Measurements from ENCODE around the gene ZBTB46.
"Not testable (repeated sequence)": the region's sequence is repeated elsewhere in the genome, so short reads cannot be mapped to it uniquely, and the experiment has no call there.

Gene ZBTB46, protein sequence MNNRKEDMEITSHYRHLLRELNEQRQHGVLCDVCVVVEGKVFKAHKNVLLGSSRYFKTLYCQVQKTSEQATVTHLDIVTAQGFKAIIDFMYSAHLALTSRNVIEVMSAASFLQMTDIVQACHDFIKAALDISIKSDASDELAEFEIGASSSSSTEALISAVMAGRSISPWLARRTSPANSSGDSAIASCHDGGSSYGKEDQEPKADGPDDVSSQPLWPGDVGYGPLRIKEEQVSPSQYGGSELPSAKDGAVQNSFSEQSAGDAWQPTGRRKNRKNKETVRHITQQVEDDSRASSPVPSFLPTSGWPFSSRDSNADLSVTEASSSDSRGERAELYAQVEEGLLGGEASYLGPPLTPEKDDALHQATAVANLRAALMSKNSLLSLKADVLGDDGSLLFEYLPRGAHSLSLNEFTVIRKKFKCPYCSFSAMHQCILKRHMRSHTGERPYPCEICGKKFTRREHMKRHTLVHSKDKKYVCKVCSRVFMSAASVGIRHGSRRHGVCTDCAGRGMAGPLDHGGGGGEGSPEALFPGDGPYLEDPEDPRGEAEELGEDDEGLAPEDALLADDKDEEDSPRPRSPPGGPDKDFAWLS

DNA sequence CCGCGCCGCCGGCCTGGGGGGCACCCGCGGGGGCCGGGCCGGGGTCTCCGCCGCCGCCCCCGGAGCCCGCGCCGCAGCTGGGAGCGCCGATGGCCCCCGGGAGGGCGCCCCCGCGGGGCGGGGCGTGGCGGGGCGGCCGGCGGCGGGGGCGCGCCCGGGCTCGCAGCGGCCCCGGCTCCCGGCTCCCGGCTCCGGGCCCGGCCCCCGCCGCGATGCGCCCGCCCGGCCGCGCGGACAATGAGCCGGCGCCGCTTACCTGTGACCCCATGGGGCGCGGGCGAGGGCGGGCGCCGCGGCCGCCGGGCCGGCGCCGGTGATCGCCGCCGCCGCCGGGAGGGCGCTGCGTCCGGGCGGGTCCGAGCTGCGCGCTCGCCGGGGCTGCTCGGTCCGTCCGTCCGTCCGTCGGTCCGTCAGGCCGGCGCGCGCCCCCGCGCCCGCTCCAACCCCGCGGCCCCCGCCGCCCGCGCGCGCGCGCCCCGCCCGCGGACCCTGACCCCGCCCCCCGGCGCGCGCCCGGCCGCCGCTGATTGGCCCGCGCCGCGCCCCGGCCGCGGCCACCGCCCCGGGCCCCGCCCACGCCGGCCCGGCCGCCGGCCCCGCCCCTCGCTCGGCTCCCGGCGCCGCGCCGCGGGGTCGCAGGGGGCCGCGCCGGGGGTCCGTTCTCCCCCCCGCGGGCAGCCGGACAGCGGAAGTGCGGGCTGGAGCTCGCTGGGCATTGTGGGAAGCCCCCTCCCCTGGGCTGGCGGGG lies at the start of gene ZBTB46:
ZBTB46 (minus strand) TSS at position 424 of the 748 bp plus-strand sequence. CDS start 40,507 bp downstream, outside the sequence.
- Histone ChIP-seq H3K9me3 (ENCODE audit: control insufficient read depth, insufficient read depth, low read depth, low read length) (no peaks in the 10 kb centered on the region), H3K36me3 (ENCODE audit: control insufficient read depth, insufficient read depth, low read length) (no peaks in the 10 kb centered on the region), H3K27ac (ENCODE audit: low read depth, low read length) (no peak within 1 kb of the TSS), H3K9ac (ENCODE audit: low read length) (peak within 1 kb of the TSS; percentile 69), H3K4me1 (ENCODE audit: control insufficient read depth, insufficient read depth, low read length) (peaks cover 33% of the 10 kb centered on the region), H3K27me3 (ENCODE audit: control insufficient read depth, insufficient read depth, low read length) (peaks cover 34% of the 10 kb centered on the region), H3K4me3 (ENCODE audit: low read depth, low read length) (peak within 1 kb of the TSS; percentile 86)

GRCh38 chr20:63878899-63879663 lies 48.0 kb upstream of the ZBTB46 start:
- Histone ChIP-seq H3K27ac (ENCODE audit: low read depth, low read length) (no peak overlapping the region), H3K9me3 (ENCODE audit: control insufficient read depth, insufficient read depth, low read depth, low read length) (no peaks in the 10 kb centered on the region), H3K36me3 (ENCODE audit: control insufficient read depth, insufficient read depth, low read length) (peaks cover 77% of the 10 kb centered on the region), H3K4me1 (ENCODE audit: control insufficient read depth, insufficient read depth, low read length) (no peaks in the 10 kb centered on the region), H3K9ac (ENCODE audit: low read length) (no peak overlapping the region), H3K27me3 (ENCODE audit: control insufficient read depth, insufficient read depth, low read length) (no peaks in the 10 kb centered on the region), H3K4me3 (ENCODE audit: low read depth, low read length) (no peak overlapping the region)

DNA sequence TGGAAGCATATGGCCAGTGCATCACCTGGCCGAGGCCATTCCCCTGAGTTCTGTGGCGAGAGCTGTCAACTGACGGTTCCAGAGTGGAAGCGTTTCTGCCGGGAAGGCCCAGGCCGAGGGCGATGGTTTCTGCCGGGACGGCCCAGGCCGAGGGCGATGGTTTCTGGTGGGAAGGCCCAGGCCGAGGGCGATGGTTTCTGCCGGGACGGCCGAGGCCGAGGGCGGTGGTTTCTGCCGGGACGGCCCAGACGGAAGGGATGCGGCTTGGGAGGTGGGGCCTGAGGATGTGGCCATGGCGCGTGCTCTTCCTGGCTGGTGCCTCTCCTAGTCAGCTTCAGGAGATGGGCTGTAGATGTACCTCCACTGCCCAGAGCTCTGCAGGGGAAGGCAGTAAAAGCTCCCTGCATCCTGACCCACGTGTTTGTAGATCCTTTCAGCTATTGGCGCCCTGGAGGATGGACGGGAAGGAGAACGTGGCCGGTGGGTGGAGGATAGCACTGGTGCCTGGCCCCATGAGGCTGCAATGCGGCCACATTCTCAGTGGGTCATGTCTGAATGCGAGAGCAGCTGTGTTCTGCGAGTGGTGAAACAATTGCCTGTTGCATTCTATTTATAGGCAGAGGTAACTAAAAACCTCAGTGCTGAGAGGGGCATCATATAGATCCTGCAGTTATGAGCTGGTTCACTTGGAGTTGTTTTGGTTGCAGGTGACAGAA lies 46.8 kb upstream of the ZBTB46 start:
- no peak overlapping the region for H3K4me3 ChIP-seq (ENCODE audit: low read depth, low read length)
- no peaks in the 10 kb centered on the region for H3K9me3 ChIP-seq (ENCODE audit: control insufficient read depth, insufficient read depth, low read depth, low read length)
- no peak overlapping the region for H3K27ac ChIP-seq (ENCODE audit: low read depth, low read length)
- peaks cover 75% of the 10 kb centered on the region for H3K36me3 ChIP-seq (ENCODE audit: control insufficient read depth, insufficient read depth, low read length)
- no peaks in the 10 kb centered on the region for H3K27me3 ChIP-seq (ENCODE audit: control insufficient read depth, insufficient read depth, low read length)
- H3K9ac ChIP-seq (ENCODE audit: low read length) = no peak overlapping the region
- no peaks in the 10 kb centered on the region for H3K4me1 ChIP-seq (ENCODE audit: control insufficient read depth, insufficient read depth, low read length)

- Histone ChIP-seq H3K4me1 (ENCODE audit: control insufficient read depth, insufficient read depth, low read length) (no peaks in the 10 kb centered on the region), H3K9ac (ENCODE audit: low read length) (no peak overlapping the region), H3K36me3 (ENCODE audit: control insufficient read depth, insufficient read depth, low read length) (peaks cover 70% of the 10 kb centered on the region), H3K27me3 (ENCODE audit: control insufficient read depth, insufficient read depth, low read length) (no peaks in the 10 kb centered on the region), H3K4me3 (ENCODE audit: low read depth, low read length) (no peak overlapping the region), H3K9me3 (ENCODE audit: control insufficient read depth, insufficient read depth, low read depth, low read length) (no peaks in the 10 kb centered on the region), H3K27ac (ENCODE audit: low read depth, low read length) (no peak overlapping the region)
Observed at GRCh38 chr20:63876489-63877036, 45.5 kb upstream of the ZBTB46 start.

DNA sequence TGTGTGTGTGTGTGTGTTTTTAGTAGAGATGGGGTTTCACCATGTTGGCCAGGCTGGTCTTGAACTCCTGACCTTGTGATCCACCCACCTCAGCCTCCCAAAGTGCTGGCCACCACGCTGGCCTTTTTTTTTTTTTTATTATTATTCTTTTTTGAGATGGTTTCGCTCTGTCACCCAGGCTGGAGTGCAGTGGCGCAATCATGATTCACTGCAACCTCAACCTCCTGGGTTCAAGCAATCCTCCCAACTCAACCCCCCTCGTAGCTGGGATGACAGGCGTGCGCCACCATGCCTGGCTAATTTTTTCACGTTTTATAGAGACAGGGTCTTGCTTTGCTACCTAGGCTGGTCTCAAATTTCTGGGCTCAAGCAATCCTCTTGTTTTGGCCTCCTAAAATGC lies 43.2 kb upstream of the ZBTB46 start:
- H3K9me3 ChIP-seq (ENCODE audit: control insufficient read depth, insufficient read depth, low read depth, low read length); H3K9ac ChIP-seq (ENCODE audit: low read length); H3K4me1 ChIP-seq (ENCODE audit: control insufficient read depth, insufficient read depth, low read length); H3K4me3 ChIP-seq (ENCODE audit: low read depth, low read length); H3K27ac ChIP-seq (ENCODE audit: low read depth, low read length); H3K27me3 ChIP-seq (ENCODE audit: control insufficient read depth, insufficient read depth, low read length): not testable (repeated sequence)
- H3K36me3 ChIP-seq (ENCODE audit: control insufficient read depth, insufficient read depth, low read length) = peaks cover 83% of the 10 kb centered on the region

GRCh38 chr20:63873477-63873971 lies 42.5 kb upstream of the ZBTB46 start:
- Histone ChIP-seq H3K36me3 (ENCODE audit: control insufficient read depth, insufficient read depth, low read length) (peaks cover 83% of the 10 kb centered on the region), H3K27ac (ENCODE audit: low read depth, low read length) (no peak overlapping the region), H3K9ac (ENCODE audit: low read length) (no peak overlapping the region)

GRCh38 chr20:63868264-63868663 lies 37.2 kb upstream of the ZBTB46 start:
- H3K36me3 ChIP-seq (ENCODE audit: control insufficient read depth, insufficient read depth, low read length) = peaks cover 46% of the 10 kb centered on the region
- H3K4me1 ChIP-seq (ENCODE audit: control insufficient read depth, insufficient read depth, low read length) = peaks cover 8% of the 10 kb centered on the region; the same call in 1 of the 2 replicates
- H3K4me3 ChIP-seq (ENCODE audit: low read depth, low read length) = no peak overlapping the region
- H3K9ac ChIP-seq (ENCODE audit: low read length) = no peak overlapping the region
- no peaks in the 10 kb centered on the region for H3K27me3 ChIP-seq (ENCODE audit: control insufficient read depth, insufficient read depth, low read length)
- no peak overlapping the region for H3K27ac ChIP-seq (ENCODE audit: low read depth, low read length)
- H3K9me3 ChIP-seq (ENCODE audit: control insufficient read depth, insufficient read depth, low read depth, low read length) = no peaks in the 10 kb centered on the region

More at GRCh38 chr20:63873477-63873971, 42.5 kb upstream of the ZBTB46 start:
- Histone ChIP-seq H3K4me1 (ENCODE audit: control insufficient read depth, insufficient read depth, low read length) (no peaks in the 10 kb centered on the region), H3K9me3 (ENCODE audit: control insufficient read depth, insufficient read depth, low read depth, low read length) (no peaks in the 10 kb centered on the region), H3K4me3 (ENCODE audit: low read depth, low read length) (no peak overlapping the region), H3K27me3 (ENCODE audit: control insufficient read depth, insufficient read depth, low read length) (no peaks in the 10 kb centered on the region)

DNA sequence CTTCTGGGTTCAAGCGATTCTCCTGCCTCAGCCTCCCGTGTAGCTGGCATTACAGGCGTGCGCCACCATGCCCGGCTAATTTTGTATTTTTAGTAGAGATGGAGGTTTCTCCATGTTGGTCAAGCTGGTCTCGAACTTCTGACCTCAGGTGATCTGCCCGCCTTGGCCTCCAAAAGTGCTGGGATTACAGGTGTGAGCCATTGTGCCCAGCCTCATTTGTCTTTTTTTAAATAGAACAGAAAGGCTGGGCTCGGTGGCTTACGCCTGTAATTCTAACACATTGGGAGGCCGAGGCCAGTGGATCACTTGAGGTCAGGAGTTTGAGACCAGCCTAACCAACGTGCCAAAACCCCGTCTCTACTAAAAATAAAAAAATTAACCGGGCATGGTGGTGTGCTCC lies 36.0 kb upstream of the ZBTB46 start:
- H3K36me3 ChIP-seq (ENCODE audit: control insufficient read depth, insufficient read depth, low read length) = peaks cover 47% of the 10 kb centered on the region
- H3K27me3 ChIP-seq (ENCODE audit: control insufficient read depth, insufficient read depth, low read length); H3K4me1 ChIP-seq (ENCODE audit: control insufficient read depth, insufficient read depth, low read length); H3K9me3 ChIP-seq (ENCODE audit: control insufficient read depth, insufficient read depth, low read depth, low read length); H3K27ac ChIP-seq (ENCODE audit: low read depth, low read length); H3K9ac ChIP-seq (ENCODE audit: low read length); H3K4me3 ChIP-seq (ENCODE audit: low read depth, low read length): not testable (repeated sequence)

DNA sequence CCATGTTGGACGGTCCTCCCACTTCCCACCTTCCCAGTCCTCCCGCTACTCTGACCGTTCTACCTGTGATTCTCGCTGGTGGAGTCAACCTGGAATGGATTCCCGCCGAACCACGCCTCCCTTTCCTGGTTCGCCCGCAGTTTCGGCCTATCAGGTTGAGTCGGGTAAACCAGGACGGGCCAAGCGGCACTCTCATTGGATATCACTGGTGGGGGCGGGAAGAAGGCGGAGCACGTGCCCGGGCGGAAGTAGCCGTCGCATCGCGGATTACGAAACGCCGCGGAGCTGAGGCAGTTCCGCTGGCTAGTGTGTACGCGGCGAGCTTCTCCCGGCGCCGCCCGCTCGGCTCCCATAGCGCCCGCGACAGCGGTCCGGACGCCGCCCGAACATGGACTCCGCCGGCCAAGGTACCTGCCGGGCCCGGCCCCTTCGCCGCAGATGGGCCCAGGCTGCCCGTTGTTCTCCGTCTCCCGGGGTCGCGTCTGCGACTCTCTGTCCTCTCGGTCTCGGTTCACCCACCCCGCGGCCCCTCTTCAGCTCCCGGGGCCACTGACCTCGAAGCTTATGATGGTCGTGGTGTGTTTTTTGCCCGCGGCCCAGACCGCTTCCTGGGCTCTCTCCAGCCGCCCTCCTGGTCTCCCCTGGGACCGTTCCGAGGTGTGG lies 34.0 kb upstream of the ZBTB46 start, which contains the start of gene TPD52L2:
TPD52L2 (plus strand) TSS at position 293 of the 663 bp plus-strand sequence; CDS start at position 389, 96 bp downstream.
- Histone ChIP-seq H3K9me3 (ENCODE audit: control insufficient read depth, insufficient read depth, low read depth, low read length) (no peaks in the 10 kb centered on the region), H3K27me3 (ENCODE audit: control insufficient read depth, insufficient read depth, low read length) (no peaks in the 10 kb centered on the region), H3K27ac (ENCODE audit: low read depth, low read length) (peak within 1 kb of the TSS; percentile 78), H3K4me3 (ENCODE audit: low read depth, low read length) (peak within 1 kb of the TSS; percentile 80), H3K9ac (ENCODE audit: low read length) (peak within 1 kb of the TSS; percentile 90), H3K36me3 (ENCODE audit: control insufficient read depth, insufficient read depth, low read length) (peaks cover 39% of the 10 kb centered on the region), H3K4me1 (ENCODE audit: control insufficient read depth, insufficient read depth, low read length) (peaks cover 15% of the 10 kb centered on the region; the same call in 1 of the 2 replicates)

Measured in HUES6 (cell line).